NCI-H2107 treated with DMSO at 0.1 percent for 48 hours (cell line): Measurements from ENCODE around the gene CSNK2A3.
"Not testable (repeated sequence)": the region's sequence is repeated elsewhere in the genome, so short reads cannot be mapped to it uniquely, and the experiment has no call there.

ENCODE experiments used
- DNase-seq: peaks from one replicate; lab custom pipeline; 2025; ENCODE audit not compliant: unreplicated experiment; lab: John Stamatoyannopoulos, UW

The CSNK2A3 gene

GRCh38 chr11:11352878-11353277 is at the start of gene CSNK2A3:
Gene CSNK2A3 (minus strand): TSS chr11:11353250. CDS start chr11:11353119, 131 bp downstream.
- DNase-seq, result not testable (repeated sequence)

DNA sequence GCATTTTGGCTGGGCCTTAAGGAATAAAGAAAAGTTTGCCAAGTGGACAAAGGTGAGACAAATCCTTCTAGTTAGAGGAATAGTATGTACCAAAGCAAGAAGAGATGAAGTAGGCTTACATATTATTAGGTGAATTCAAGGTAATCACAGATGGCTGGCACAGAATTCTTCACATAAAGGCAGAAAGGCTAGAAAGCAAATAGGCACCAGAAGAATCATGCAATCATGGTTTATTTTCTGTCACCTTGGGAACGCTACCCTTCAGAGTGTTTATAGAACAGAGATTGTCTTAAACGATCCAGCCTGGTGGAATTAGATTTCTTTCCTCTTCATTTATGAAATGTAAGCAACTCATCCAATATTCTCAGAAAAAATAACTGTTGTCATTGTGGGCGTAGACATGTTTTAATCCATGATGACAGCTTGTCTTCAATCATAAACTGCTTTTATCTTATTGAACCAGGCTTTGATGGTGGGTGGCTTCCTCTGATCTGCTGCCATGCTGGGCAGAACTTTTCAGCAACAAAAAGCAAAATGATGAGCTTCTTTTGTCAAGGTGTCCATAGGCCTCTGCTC is 49.0 kb upstream of the CSNK2A3 start:
- DNase-seq, result no peak

DNA sequence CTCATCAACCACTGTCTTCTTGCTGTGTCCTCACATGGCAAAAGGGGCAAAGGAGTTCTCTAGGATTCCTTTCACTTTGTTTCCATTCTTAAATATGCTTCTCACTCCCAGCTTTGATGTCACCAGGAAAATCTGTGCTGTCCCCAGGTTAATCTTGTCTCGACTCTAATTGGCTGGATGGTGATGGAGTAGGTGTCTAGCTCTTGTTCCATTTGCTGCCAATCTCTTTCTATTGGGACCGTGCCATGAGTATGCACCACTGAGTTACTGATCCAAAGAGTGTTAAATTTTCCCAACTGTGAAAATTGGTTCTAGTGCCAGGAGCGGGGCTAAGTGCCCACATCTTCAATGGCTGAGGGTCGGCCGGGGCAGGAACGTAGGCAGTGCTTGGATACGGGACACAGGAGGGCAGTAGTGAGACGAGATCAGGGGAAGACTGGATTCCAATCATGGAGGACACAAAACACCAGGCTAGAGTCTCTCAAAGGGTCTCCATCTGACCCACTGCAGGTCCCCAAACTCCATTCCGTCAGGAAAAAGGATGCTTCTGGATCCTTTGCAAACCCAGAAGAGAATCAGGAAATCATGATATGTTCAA is 47.7 kb upstream of the CSNK2A3 start:
- DNase-seq, result no peak

- no peak for DNase-seq
Measured at GRCh38 chr11:11400121-11400520, 47.1 kb upstream of the CSNK2A3 start.

- DNase-seq, result no peak
Measured at GRCh38 chr11:11397781-11398180, 44.7 kb upstream of the CSNK2A3 start.

DNA sequence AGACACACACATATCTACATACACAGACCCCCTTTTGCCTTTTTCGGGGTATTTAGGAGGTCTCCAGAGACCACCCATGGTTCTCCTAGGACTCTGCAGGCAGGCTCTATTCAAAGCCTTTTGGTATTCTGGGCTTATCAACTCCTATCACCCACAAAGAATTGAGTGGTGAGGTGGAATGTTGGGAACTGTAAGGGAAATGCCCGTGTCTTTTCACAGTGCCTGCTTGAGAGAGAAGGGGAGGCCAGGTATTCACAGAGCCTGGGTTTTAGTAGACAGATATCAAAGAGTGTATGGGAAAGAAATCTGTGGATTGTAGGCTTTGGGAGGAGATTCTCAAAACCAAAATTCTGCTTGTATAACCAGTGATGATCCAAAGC is 44.0 kb upstream of the CSNK2A3 start:
- no peak for DNase-seq

DNA sequence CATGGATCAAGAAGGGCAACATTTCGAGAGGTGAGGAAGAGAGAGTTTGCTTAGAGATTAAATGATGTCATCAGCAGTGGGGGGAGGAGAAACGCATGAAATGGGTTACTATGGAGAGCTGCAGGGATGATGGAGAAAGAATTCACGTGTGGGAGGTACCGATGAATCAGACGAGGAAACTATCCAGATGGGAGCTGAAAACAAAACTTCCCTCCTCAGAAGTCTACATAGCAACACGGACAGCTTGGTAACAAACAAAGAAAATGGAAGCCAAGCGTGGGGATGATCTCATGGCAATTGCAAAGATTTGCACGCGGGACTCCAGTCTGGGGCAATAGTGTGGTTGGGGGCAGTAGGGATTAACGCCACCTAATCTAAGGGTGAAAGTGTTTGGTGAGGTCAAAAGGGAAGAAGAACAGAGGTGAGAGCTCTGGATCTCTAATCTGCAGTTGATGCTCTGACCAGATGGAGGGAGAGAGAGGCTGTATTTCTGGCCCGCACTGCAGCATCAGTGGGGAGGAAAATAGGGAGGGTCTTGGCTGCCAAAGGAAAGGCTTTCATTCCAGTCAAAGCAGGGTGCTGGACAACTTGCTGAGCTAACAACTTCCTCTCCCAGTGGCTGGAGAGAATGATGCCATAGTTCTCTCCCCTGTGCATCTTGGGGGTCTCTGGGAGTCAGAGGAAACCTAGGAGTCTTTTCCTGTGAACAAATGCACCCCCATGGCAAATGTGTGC is 43.4 kb upstream of the CSNK2A3 start:
- no peak for DNase-seq

GRCh38 chr11:11395126-11395525 is 42.1 kb upstream of the CSNK2A3 start:
- no peak for DNase-seq

GRCh38 chr11:11394241-11394640 is 41.2 kb upstream of the CSNK2A3 start:
- DNase-seq, result no peak

DNA sequence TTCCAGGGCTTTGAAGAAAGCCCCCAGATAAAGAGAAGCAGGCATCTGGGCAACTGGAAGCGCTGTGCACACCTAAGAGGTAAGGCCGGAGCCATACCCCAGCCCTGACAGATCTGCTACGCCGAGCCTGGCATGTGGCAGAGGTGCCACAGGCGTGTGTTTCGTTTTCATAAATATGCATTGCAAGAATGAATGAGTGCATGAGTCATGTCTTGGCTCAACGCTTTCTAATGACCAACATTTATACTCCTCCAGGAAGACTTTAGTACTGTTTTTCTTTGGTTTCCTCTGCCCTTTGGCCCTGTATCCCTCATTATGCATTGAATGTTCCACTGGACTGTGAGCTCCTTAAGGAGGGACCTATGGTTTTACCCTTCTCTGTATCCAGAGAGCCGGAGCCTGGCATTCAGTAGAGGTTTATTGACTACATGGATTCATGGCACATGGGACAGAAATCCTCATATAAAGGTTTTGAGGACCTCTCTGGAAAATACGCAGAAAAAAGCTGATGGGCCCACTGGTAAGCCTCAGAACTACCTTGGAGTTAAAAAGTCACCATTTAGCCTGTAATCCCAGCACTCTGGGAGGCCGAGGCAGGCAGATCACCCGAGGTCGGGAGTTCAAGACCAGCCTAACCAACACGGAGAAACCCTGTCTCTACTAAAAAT is 38.9 kb upstream of the CSNK2A3 start:
- no peak for DNase-seq

DNA sequence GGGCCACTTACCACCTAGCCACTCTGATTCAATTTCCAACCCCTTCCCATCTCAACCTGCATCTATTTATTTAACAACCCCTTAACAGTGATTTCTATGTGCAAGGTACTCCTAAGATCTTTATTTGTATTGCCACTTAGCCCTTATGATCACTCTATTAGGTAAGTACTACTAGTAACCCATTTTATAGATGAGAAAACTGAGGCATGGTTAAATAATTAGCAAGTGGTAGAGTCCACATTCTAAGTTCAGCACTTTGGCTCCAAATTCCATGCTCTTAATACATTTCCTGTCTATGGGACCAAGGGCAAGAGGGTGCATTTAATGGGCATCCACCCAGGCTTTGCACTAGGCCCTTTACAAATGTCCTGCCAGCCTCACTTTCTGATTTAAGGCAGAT is 38.1 kb upstream of the CSNK2A3 start:
- DNase-seq, result no peak

GRCh38 chr11:11390068-11390771 is 37.2 kb upstream of the CSNK2A3 start:
- DNase-seq, result no peak

- no peak for DNase-seq
Measured at GRCh38 chr11:11389238-11389637, 36.2 kb upstream of the CSNK2A3 start.

GRCh38 chr11:11387622-11388305 is 34.7 kb upstream of the CSNK2A3 start:
- no peak for DNase-seq

GRCh38 chr11:11387207-11387606 is 34.2 kb upstream of the CSNK2A3 start:
- DNase-seq, result no peak

DNA sequence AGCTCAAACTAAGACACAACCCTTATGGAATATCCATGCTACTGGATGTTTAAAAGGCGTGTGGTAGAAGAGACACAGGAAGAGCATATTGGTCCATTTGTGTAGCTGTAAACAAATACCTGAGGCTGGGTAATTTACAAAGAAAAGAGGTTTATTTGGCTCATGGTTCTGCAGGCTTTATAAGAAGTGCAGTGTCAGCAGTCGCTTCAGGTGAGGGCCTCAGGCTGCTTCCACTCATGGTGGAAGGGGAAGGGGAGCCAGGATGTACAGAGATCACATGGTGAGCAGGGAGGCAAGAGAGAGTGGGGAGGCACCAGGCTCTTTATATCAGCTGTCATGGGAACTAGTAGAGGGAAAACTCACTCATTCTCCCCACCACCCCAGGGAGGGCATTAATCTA is 31.8 kb upstream of the CSNK2A3 start:
- no peak for DNase-seq

GRCh38 chr11:11383995-11384394 is 30.9 kb upstream of the CSNK2A3 start:
- no peak for DNase-seq

DNA sequence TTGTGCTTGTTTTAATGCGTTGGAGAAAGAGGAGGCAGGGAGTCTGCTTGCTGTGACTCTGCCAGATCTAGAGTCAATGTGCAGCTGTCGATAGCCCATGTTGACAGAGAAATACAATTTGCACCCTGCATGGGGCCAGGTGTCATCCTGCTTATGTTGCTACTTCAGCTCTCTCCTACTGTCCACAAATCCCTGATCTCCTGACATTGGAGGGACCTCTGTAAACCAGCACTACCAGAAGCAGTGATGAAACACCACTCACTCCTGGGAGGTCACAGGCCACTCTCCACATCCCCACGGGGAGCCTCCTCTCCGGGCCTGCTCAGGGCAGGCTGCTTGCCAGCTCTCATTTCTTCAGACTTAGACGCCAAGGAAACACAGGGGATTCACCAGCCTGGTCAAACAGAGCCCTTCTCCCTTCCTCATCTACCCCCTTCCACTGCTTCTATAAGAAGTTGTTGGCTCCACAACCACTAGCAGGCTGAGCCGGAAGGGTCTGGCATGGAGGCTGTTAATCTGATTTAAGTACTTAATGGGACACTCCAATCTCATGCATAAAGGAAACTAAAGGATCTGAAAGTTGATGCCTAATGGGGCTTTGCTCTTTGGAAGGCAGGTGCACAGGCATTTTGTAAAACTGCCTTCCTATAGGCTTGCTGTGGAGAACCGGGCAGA is 29.9 kb upstream of the CSNK2A3 start:
- DNase-seq, result peak; percentile 84

DNA sequence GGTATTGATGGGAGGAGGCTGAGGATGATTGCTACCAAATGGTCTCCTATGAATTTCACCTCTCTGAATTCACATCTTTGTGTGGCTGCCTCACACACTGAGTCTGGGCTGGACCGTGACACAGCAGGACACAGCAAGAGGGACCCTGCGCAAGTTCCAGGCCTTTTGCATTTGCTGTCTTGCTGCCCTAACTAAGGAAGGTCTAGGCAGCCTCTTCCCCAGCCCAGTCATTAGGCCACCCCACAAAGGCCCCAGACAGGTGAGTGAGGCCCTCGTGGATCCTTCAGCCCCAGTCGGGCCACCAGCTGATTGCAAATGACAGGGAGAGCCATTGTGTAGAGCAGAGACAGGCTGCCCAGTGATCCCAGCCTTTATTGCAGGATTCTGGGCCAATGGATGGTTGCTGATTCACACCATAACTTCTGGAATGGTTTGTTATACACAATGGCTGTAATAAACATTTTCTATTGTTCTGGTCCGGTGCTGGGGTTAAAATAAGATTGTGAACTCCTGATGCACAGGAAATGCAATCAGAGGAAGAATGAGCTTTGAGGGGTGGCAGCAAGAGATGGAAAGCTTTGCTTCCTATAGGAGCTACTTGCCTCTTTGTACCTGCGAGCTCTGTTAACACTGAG is 28.5 kb upstream of the CSNK2A3 start:
- no peak for DNase-seq

DNA sequence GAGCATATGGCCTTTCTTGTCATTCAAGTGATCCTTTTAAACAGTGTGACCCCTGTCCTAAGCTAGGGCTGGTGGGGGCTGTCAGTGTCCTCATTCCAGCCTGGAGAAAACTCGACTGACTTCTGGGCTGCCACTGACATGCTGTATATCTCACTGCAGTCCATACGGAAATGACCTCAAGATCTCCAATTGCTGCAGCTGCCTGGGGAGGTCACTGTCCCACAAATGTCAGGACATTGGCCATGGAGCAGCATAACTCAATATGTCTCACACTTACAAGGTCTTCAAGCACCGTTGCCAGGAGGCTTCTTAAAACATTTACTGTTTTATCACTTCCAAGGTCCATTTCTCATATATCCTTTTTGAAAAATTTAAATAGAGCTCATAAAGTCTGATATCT is 27.8 kb upstream of the CSNK2A3 start:
- DNase-seq, result no peak
